ENCODE results near the gene SPPL3. TPM values are rescaled to one million over a fixed set of nuclear protein-coding genes. Genes with fewer than 3 reads are reported as not detected.
A peak's percentile ranks its signal among the peaks of the same experiment; 100 is the strongest.

The SPPL3 gene
- total RNA-seq, 1 donor from 2014 or later, result 44.1 TPM

GRCh38 chr12:120760349-120761254 lies 143.6 kb downstream of the SPPL3 start:
- no peak overlapping the region for H3K4me3 ChIP-seq
- DNase-seq (no peak), ATAC-seq (no peak)
- intact Hi-C loops (cut with DNase I), result no loop called here
- no peaks in the 10 kb centered on the region for H3K27me3 ChIP-seq
- no peak for TF ChIP-seq CTCF (IDR thresholded peaks at IDR 0.05)
- peaks cover 41% of the 10 kb centered on the region for H3K36me3 ChIP-seq
- H3K27ac ChIP-seq, result peak overlapping the region; percentile 47
- no peaks in the 10 kb centered on the region for H3K9me3 ChIP-seq
- no peaks in the 10 kb centered on the region for H3K4me1 ChIP-seq

GRCh38 chr12:120759591-120760348 lies 144.4 kb downstream of the SPPL3 start:
- Histone ChIP-seq H3K36me3 (peaks cover 33% of the 10 kb centered on the region), H3K4me1 (no peaks in the 10 kb centered on the region), H3K9me3 (no peaks in the 10 kb centered on the region), H3K27me3 (no peaks in the 10 kb centered on the region), H3K27ac (no peak overlapping the region), H3K4me3 (no peak overlapping the region)
- intact Hi-C loops (cut with DNase I), result no loop called here
- no peak for TF ChIP-seq CTCF (IDR thresholded peaks at IDR 0.05)
- DNase-seq, result no peak
- no peak for ATAC-seq

GRCh38 chr12:120758798-120759590 lies 145.2 kb downstream of the SPPL3 start:
- no peak for TF ChIP-seq CTCF (IDR thresholded peaks at IDR 0.05)
- no peaks in the 10 kb centered on the region for H3K4me1 ChIP-seq
- H3K36me3 ChIP-seq, result peaks cover 25% of the 10 kb centered on the region
- H3K27ac ChIP-seq, result no peak overlapping the region
- H3K4me3 ChIP-seq, result no peak overlapping the region
- intact Hi-C loops (cut with DNase I), result no loop called here
- ATAC-seq (no peak), DNase-seq (no peak)
- no peaks in the 10 kb centered on the region for H3K27me3 ChIP-seq
- H3K9me3 ChIP-seq, result no peaks in the 10 kb centered on the region

GRCh38 chr12:120757949-120758348 lies 146.2 kb downstream of the SPPL3 start:
- H3K9me3 ChIP-seq, result no peaks in the 10 kb centered on the region
- no peak for TF ChIP-seq CTCF (IDR thresholded peaks at IDR 0.05)
- no peaks in the 10 kb centered on the region for H3K27me3 ChIP-seq
- H3K36me3 ChIP-seq, result peaks cover 15% of the 10 kb centered on the region
- H3K27ac ChIP-seq, result no peak overlapping the region
- intact Hi-C loops (cut with DNase I), result no loop called here
- H3K4me1 ChIP-seq, result no peaks in the 10 kb centered on the region
- no peak overlapping the region for H3K4me3 ChIP-seq
- DNase-seq (no peak), ATAC-seq (no peak)

- Histone ChIP-seq H3K9me3 (no peaks in the 10 kb centered on the region), H3K27ac (no peak overlapping the region), H3K27me3 (no peaks in the 10 kb centered on the region), H3K36me3 (peaks cover 12% of the 10 kb centered on the region), H3K4me3 (no peak overlapping the region), H3K4me1 (no peaks in the 10 kb centered on the region)
- TF ChIP-seq CTCF (IDR thresholded peaks at IDR 0.05), result no peak
- no peak for DNase-seq
- ATAC-seq, result no peak
- intact Hi-C loops (cut with DNase I), result no loop called here
Measured at GRCh38 chr12:120757226-120757742, 146.9 kb downstream of the SPPL3 start.
